HepG2 (cell line): ENCODE results near the gene TXNL4A.

Experiments
- CHD2 ChIP-seq: IDR thresholded peaks from 2 replicates; pipeline ENCODE4 v1.6.1; 2011; ENCODE audit warnings: low read depth, low read length, improper control_type of control experiment
- EP300 ChIP-seq, 3 experiments: sonication (generic) in 1 of 3; formaldehyde crosslinking in 1 of 3; IDR thresholded peaks; 2 replicates each; pipeline versions ENCODE4 v1.5.1 to v1.6.1; 2011 to 2020; ENCODE audit warnings: low read depth in 2 of 3, low read length in 2 of 3, borderline replicate concordance in 1 of 3, improper control_type of control experiment in 1 of 3, mild to moderate bottlenecking in 1 of 3, missing genetic modification reagents in 1 of 3, moderate library complexity in 1 of 3
- HOXA7 ChIP-seq: sonication (generic); formaldehyde crosslinking; IDR thresholded peaks from 2 replicates; pipeline ENCODE4 v1.8.1; 2022; ENCODE audit warnings: mild to moderate bottlenecking, missing genetic modification reagents, moderate library complexity
- MED1 ChIP-seq: sonication (generic); formaldehyde crosslinking; IDR thresholded peaks from 2 replicates; pipeline ENCODE4 v1.4.0; 2020; ENCODE audit warnings: missing genetic modification reagents
- SUZ12 ChIP-seq: fragments of 150-350 bp; IDR thresholded peaks from 2 replicates; pipeline ENCODE4 v1.6.1; 2014; ENCODE audit warnings: low read depth, low read length

DNA sequence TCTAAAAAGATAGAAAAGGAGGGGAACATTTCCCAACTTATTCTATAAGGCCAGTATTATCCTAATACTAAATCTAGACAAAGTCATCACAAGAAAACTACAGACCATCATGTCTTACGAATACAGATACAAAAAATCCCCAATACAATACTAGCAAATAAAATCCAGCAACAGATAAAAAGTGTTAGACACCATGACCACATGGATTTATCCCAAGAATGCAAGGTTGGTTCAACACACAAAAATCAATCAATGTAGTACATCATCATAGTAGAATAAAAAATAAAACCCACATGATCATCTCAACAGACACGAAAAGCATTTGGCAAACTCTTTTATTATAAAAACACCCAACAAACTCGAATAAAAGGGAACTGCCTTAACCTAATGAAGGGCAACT lies 55.5 kb downstream of the TXNL4A start:
- TF ChIP-seq SUZ12: no peak
- no peak for TF ChIP-seq HOXA7 (CRISPR knock-in tag)
- TF ChIP-seq EP300 (IDR thresholded peaks at IDR 0.05; ENCODE audit: low read depth in 2 of 2, low read length in 2 of 2): no peak
- no peak for TF ChIP-seq EP300 (CRISPR knock-in tag; IDR thresholded peaks at IDR 0.05; ENCODE audit: borderline replicate concordance)
- TF ChIP-seq CHD2: no peak
- TF ChIP-seq MED1 (CRISPR knock-in tag): no peak
